HG03342 (cell line): ENCODE data around the gene TMEM169.
"Not testable (repeated sequence)": the region's sequence is repeated elsewhere in the genome, so short reads cannot be mapped to it uniquely, and the experiment has no call there.

Experiments
- ATAC-seq: cut with Tn5 transposase; IDR thresholded peaks from one replicate; pipeline ENCODE4 v1.9.1; 2021; ENCODE audit warnings: mild to moderate bottlenecking, moderate library complexity; ENCODE audit not compliant: unreplicated experiment

The TMEM169 gene

DNA sequence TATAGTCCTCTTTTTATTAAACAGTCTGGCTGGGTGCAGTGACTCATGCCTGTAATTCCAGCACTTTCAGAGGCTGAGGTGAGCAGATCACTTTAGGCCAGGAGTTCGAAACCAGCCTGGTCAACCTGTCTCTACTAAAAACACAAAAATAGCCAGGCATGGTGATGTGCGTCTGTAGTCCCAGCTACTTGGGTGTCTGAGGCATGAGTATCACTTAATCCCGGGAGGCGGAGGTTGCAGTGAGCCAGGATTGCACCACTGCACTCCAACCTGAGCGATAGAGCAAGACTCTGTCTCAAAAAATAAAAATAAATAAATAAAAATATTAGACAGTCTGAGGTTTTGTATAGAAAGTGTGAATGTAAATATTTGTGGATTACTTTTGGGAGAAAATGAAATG, 45.2 kb downstream of the TMEM169 start:
- no peak for ATAC-seq

DNA sequence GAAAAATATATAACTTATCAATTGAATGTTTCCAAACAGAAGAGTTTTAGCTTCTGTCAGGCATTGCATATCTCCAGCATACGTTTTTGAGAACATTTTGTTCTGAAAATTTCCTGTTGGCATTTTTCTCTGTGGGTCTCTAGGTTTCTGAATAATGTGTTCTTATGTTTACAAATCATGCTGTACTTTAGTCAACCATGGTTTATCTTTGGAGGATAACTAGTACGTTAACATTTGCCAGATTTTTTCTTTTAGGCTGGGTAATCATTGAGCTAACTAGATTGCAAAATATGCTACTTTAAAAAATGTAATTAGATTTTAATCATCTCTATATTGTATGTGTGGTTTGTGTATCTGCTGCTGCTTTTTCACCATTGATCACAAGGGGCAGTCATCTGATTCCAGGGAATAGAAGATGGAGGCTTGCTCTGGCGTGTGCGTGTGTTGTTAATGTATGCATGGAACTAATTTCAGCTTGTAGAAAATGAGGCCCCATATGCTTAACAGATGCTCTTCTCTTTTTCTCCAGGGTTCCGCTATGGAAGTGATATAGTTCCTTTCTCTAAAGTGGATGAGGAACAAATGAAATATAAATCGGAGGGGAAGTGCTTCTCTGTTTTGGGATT, 48.7 kb downstream of the TMEM169 start:
- ATAC-seq, result no peak

DNA sequence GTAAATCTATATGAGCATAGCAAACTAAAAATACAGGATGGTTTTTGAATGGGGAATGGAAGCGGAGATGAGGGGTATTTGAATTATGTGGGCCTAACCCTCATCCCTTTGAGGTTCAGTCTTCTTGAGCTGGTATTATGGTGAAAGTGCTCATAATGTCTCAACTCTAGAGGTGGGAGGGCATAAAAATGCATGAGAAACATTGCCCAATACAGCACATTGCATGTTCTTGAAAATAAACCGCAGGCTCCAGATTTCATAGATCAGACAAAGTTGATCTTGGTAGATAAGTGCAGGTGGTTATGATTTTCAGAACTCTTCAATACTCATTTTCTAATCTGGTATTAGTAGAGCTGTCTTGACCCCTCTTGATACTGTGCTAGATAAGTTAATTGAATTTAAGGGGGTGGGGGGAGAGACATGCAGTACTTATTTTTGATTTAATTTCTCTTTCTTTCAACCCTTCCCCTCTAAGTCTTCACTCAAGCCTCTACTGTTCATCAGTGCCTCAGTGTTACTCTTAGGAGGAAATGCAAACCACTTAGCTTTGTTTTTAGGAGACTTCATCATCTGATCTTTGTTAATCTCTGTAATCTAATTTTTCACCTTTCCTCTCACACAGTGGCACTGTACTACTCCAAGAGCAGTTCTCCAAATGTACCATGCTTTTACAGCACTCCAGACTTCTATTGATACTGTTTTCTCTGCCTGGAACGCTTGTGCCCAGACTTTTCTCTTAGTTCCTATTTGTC, 49.6 kb downstream of the TMEM169 start:
- no peak for ATAC-seq

DNA sequence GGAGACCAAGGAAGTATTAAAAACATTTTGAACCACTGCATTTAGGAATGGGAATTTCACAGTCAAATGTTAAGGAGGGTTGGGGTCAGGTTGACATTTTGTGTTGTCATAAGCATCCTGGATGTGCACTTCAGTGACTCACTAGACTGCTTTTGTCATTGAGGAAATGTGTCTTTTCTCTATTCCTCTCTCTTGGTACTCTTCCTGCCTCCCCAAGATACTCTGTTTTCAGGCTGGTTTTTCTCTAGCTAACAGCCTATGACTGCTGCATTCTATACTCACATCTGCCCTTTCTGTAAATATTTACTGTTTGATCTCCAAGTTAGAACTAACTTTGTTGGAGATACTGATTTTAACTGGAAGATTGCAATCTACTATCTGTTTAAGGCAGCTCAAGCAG, 50.9 kb downstream of the TMEM169 start:
- ATAC-seq, result no peak

DNA sequence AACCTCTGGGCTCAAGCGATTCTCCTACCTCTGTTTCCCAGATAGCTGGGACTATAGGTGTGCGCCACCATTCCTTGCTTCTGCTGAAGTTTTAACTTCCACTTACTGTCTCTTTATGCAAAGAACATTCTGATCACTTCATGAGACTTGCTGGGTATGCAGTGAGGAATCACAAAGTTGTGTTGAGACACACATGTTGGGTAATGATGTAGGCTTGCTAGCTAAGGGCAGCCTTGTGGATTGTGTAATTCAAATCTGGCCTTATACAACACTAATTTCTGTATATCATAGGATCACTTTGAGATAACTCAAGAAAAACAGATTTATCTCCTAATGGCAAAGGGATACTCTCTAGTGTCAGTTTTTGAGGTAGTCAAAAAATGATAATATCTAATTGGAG, 51.7 kb downstream of the TMEM169 start:
- ATAC-seq, result no peak

DNA sequence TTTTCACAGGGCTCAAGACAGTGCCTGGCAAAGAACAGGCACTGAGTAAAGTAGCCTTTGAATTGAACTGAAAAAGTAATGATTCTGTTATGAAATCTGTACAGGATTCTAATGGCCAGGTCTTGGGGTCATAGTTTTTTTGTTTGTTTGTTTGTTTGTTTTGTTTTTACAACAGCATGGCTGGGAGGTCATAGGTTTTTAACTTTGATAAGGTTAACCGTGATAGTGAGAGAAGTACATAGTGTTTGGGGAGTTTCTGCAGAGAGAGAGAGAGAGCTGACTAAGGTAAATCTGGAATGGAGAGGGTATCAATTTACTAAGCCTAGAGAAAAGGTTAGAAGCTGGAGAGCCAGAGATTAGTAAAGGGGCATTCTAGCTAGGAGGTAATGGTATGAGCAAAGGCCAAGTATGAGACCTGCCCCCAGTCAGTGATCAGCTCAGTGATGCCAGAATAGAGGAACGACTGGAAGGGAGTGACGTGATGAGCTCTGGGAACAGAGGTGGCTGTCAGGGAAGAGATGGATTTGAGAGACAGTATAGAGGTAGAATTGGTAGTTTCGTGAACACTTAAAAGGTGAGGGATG, 53.3 kb downstream of the TMEM169 start:
- no peak for ATAC-seq

DNA sequence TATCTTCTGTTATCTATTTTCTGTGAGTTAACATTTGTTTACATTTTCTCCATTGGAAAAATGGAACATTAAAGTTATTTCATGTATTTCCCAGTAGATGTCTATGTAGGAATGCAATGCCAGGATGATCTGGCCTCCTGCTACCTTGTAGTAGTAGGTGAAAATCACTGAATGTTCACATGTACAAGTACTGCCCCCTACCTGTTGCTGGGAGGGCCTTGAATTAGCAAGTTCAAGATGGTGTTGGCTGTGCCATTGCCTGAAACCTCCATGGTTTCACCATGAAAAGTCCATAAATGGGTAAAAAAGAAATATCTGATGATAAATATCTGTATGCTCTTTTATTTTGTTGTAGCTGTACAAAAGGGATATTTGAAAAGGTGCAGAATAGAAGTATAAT, 58.2 kb downstream of the TMEM169 start:
- ATAC-seq, result no peak

DNA sequence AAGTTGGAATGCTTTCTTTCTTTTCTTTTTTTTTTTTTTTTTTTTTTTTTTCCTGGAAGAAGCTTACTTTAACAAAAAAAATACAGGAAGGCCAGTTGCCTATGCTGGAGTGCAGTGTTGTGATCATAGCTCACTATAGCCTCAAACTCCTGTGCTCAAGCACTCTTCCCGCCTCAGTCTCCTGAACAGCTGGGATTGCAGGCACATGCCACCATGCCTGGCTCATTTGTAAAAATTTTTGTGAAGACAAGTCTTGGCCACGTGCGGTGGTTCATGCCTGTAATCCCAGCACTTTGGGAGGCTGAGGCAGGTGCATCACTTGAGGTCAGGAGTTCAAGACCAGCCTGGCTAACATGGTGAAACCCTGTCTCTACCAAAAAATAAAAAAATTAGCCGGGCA, 59.8 kb downstream of the TMEM169 start:
- ATAC-seq, result not testable (repeated sequence)

DNA sequence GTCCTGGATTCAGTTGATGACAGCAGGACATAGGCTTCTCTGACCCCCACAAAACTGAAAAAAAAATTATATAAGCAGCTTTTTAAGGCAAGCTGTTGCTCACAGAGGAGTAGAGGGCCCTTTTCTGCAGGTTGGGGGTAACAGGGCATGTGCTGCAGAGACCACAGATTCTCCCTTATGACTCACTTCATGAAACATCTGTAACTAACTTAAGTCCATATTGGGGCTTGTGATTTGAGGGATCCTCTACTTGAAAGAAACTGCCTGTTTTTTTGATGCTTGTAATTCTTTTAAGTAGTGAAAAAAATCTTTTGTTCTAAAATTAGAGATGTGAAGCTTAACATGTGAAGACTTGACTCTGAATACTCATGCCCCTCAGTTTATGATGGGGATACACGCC, 60.8 kb downstream of the TMEM169 start:
- ATAC-seq, result peak; percentile 98

DNA sequence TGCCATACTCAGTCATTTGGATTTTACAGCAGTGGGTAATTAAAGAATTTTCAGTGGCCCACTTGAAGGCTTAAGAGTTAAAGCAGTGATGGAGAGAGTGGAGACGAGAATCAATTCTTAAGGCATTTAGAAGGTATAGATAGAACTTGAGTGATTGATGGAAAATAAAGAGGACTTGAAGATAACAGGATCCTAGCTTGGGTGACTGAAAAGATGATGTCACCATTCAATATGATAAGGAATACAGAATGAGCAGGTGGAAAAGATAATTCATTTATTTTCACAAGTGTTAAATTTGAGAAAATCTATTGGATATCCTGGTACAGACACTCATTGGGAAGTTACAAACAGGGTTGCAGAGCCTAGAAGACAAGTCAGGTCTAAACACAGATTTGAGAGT, 62.7 kb downstream of the TMEM169 start:
- no peak for ATAC-seq

DNA sequence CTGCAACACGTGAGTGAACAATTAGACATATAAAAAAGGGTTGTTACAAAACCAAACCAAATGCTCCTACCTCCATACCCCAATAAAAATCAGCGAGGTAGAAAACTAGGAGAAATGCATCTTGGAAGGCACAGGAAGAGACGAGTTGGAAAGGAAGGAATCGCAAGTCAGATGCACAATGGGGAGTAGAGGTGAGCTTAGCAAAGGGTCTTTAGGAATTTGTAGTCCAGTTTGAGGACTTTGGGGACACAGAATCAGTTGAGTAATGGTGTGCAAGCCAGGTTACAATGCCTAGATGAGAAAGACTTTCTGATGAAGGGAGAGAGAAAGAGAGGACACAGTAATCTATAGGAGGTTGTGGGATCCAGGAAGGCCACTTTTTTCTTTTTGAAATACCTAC, 63.1 kb downstream of the TMEM169 start:
- ATAC-seq, result no peak

DNA sequence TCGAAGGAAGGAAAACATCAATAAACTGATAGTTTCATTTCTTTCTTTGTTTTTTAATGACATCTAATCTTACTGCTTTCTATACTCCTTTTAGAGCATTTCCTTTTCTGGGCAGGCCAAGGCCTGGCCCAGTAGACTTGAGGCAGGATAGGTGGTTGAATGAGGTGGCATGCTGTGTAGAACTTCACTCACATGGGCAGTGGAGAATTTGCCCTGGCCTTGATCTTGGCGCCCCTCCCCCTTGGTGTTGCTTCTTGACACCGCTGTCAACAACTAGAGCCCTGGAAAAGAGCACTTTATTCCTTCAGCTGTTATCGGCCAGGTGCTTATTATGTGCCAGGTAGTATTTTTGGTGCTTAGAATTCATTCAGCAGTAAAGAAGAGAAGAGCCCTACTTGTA, 64.9 kb downstream of the TMEM169 start:
- ATAC-seq, result no peak

DNA sequence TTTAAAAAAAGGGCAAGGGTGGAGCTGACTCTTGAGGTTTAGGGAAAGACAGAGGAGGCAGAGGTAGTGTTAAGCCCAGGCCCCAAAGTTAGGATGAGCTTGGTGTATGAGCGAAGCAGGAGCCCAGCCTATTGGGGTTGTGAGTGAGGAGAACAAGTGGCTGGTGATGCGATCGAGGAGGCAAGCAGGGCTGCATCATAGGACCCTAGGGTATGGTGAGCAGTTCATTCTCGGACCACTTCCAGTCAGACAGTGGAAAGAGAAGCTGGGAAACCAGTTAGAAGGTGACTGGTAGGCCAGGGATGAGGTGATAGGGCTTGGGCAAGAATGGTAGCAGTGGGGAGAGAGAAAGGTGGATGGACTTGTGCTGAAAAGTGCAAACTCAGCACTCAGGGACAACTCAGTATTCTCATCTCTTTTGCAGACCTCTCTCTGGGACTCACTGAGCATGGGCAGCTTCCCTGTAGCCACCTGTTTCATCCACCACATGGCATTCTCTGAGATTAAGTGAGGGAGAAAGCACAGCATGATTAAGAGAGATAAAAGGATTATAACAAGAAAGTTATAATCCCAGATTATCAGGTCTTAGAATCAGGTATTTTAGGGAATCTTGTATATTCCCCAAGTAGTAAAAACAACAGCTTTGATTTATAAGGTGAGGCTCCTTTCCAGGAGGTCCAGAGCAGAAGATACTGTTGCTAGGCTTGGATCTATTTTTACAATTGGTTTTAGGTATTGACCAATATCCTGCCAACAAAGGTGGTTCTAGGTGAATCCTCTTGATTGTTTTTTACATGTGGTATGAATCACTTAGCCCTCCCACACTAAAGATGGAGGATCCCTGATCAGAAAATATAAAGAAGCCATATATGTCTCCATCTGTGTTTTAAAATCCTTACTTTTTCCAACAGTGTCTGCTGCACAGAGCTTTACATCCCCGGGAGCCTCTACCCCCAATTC, 65.7 kb downstream of the TMEM169 start:
- ATAC-seq, result no peak

DNA sequence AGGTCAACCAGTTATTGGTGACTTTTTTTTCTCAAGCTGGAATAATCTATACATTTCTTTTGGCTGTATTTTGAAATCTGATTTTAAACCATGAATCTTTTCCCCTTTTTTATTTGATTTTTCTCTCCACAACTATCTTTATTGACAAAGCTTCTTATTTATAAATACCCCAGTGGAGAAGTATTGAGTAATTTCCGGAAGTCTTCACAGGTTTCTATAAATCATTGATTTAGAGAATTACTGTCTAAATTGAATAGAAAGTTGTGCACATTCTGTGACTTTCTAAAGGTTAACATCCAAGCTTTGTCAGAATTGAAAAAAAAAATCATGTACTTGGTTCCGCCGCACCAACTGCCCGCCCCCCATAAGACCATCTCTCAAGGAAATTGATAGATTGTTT, 67.3 kb downstream of the TMEM169 start:
- no peak for ATAC-seq

DNA sequence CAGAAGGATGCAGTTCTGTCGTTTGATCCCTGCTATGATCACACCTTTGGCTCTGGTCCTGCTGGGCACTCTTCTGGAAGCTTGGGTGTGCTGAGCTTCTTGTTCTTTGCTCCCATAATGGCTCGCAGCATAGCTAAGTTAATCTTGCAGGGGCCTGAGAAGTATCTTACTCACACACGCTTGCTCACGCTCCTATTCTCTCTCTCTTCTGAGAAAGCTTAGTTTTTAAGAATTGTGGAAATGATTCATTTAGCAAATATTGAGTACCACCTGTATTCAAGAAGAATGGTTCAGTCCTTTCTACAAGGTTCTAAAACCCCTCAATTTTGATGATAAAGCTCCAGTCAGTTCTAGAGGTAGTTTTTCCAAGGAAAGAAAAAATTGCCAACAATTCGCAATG, 68.0 kb downstream of the TMEM169 start:
- no peak for ATAC-seq

DNA sequence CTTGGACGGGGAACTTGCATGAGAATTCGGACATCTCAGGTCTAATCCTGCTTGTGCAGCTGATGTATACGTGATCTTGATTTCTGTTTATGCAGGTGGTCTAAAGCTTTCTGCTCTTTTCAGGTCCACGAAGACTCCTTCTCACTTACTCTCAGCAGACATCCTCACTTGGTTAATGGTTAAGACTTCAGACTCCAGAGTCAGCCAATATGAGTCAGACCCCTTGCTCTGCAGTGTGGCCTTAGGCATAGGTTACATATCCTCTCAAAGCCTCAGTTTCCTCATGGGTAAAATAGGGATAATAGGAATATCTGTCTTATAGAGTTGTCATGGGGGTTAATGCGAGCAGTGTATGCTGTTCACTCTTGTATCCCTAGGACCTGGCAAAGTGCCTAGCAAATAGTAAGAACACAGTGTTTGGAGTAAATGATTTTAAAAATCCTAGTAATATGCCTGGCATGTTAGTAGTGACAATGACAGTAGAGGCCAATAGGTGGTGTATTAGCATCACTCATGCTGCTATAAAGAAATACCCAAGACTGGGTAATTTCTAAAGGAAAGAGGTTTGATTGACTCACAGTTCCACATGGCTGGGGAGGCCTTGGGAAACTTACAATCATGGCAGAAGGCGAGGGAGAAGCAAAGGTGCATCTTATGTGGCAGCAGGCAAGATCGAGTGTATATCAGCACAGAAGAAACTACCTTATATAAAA, 69.8 kb downstream of the TMEM169 start:
- no peak for ATAC-seq
